HT-29 (cell line): ENCODE measurements around the gene NDUFAF3. TPM values are rescaled to one million over a fixed set of nuclear protein-coding genes. Genes with fewer than 3 reads are reported as not detected.

Experiments
- DNase-seq: peaks from one replicate; pipeline ENCODE4 v3.0.0-alpha.2; 2015; ENCODE audit warnings: low spot score
- small RNA-seq: library from RNA; depleted of rRNA; stranded (forward); fragments of <200 nt; gene quantifications from one replicate; pipeline ENCODE3, GENCODE V24; 2014
- total RNA-seq: library from RNA; depleted of rRNA; stranded (reverse); fragments of >200 nt; shearing (Covaris generic); gene quantifications from 2 replicates; pipeline ENCODE4 v1.2.3, GENCODE V29; 2014; rRNA removed

NDUFAF3 gene
- total RNA-seq, 1 experiment from 2014 or later, result 254 TPM

DNA sequence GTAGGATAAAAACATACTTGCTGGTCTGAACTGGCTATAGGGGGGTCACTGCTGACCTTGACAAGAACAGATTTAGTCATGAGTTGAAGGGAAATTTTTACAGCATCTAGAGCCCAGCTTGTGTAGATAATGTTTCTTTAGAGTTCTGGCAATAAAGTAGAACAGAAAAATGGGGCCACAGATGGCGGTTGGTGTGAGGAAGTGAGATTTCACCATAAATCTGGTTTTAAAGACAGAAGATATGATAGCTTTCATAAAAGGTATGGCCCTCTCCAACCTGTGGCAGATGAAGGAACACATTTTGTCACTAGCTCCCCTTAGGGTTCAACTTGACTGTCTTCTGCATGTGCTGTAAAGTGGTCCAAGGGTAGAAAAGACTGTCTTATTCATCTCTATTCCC, 31.6 kb downstream of the NDUFAF3 start:
- no peak for DNase-seq

- DNase-seq, result no peak
These were observed 32.5 kb downstream of the NDUFAF3 start for GRCh38 chr3:49054344-49054862.

- DNase-seq, result no peak
These were observed 35.3 kb downstream of the NDUFAF3 start for GRCh38 chr3:49057268-49057667.

DNA sequence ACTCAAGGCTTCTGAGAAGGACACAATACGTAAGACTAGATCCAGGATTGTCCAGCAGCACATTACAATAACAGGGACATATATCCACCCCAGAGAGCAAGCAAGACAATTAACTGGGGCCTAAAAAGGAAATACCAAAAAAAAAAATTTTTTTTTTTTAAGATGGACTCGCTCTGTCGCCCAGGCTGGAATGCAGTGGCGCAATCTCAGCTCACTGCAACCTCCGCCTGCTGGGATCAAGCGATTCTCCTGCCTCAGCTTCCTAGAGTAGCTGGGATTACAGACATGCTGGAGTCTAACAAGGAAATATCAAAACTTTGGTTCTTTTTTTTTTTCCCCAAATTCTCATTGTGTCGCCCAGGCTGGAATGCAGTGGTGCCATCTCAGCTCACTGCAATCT, 36.1 kb downstream of the NDUFAF3 start:
- DNase-seq, result no peak

Small RNA genes lying within 50 kb of the gene (small RNA-seq; reads per million reads assigned to genes)
- gene MIR191 (537 reads per million, percentile 99 among the genes with 10 or more reads in this experiment), gene MIR425 (7.5 reads per million, percentile 86 among the genes with 10 or more reads in this experiment)

Other genes with a start within 250 kb of the NDUFAF3 start
- gene PRKAR2A, start 174.2 kb upstream of the NDUFAF3 start, total RNA-seq, result 54.9 and 56.2 TPM in 2 replicates
- gene SLC25A20, start 123.2 kb upstream of the NDUFAF3 start, total RNA-seq, result 9.1 and 11.3 TPM in 2 replicates
- 48.0 and 58.7 TPM in 2 replicates for gene ARIH2, start 103.3 kb upstream of the NDUFAF3 start, total RNA-seq
- gene P4HTM, start 31.9 kb upstream of the NDUFAF3 start, total RNA-seq, result 61.2 and 67.7 TPM in 2 replicates
- gene WDR6, start 14.7 kb upstream of the NDUFAF3 start, total RNA-seq, result 82.3 and 87.1 TPM in 2 replicates
- 42.2 and 45.4 TPM in 2 replicates for gene DALRD3, start 3.5 kb upstream of the NDUFAF3 start, total RNA-seq
- 265 and 282 TPM in 2 replicates for gene IMPDH2, start 7.3 kb downstream of the NDUFAF3 start, total RNA-seq
- gene QRICH1, start 72.0 kb downstream of the NDUFAF3 start, total RNA-seq, result 51.6 and 74.4 TPM in 2 replicates
- gene QARS1, start 82.6 kb downstream of the NDUFAF3 start, total RNA-seq, result 272 and 291 TPM in 2 replicates
- gene USP19, start 98.7 kb downstream of the NDUFAF3 start, total RNA-seq, result 39.3 and 49.3 TPM in 2 replicates
- gene LAMB2, start 110.9 kb downstream of the NDUFAF3 start, total RNA-seq, result 49.5 and 56.8 TPM in 2 replicates
- gene CCDC71, start 144.2 kb downstream of the NDUFAF3 start, total RNA-seq, result 12.4 and 19.5 TPM in 2 replicates
- 0.42 TPM in 1 of 2 replicates, not detected in the other for gene KLHDC8B, start 149.5 kb downstream of the NDUFAF3 start, total RNA-seq